ENCODE measurements around the gene ZBED6. TPM values are rescaled to one million over a fixed set of nuclear protein-coding genes. Genes with fewer than 3 reads are reported as not detected.

The ZBED6 gene
- total and polyA plus RNA-seq, 2 of the 4 experiments (the other 2 are of a cell fraction), result 3.8 to 26.2 TPM

DNA sequence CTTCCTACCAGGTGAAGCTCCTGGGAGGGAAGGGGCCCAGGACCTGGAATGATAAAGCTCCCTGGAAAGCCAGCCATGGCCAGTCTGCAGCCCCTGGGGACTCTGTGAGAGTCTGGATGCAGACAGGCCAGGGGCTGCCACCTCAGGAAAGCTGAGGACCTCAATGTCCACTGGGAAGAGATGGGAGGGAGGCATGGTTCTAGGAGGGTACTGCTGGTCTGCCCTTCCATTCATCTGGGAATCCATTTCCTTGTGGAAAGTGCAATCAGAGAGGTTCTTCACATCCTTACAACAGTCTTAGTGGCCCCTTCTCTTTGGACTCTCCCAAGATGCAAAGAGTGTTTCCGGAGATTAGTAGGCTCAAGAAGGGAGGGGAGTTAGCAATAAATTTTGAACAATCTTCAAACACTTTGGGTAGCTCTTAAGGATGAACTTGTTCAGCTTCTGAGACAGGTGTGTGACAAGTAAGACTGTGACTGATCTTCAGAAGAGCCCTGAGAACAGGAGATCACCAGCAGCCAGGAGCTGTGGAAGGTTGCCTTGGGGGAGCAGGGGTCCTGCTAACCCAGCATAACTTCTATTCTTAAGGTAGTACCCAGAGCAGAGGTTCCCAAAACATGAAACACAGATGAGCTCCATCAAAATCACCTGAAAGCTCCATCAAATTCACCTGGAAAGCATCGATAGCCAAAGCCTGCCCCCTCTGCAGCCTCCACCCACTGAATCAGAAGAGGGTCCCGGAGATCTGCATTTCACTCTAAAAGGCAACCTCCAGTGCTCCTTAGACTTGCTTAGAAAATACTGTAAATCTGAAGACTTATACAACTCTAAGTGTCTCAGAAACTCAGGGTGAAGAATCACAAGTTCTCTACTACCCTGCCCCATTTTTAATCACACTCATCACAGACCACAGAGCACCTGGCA is 31.1 kb upstream of the ZBED6 start (continued):
- no peak for TF ChIP-seq RAD21 (IDR thresholded peaks at IDR 0.05; ENCODE audit: low read length)

DNA sequence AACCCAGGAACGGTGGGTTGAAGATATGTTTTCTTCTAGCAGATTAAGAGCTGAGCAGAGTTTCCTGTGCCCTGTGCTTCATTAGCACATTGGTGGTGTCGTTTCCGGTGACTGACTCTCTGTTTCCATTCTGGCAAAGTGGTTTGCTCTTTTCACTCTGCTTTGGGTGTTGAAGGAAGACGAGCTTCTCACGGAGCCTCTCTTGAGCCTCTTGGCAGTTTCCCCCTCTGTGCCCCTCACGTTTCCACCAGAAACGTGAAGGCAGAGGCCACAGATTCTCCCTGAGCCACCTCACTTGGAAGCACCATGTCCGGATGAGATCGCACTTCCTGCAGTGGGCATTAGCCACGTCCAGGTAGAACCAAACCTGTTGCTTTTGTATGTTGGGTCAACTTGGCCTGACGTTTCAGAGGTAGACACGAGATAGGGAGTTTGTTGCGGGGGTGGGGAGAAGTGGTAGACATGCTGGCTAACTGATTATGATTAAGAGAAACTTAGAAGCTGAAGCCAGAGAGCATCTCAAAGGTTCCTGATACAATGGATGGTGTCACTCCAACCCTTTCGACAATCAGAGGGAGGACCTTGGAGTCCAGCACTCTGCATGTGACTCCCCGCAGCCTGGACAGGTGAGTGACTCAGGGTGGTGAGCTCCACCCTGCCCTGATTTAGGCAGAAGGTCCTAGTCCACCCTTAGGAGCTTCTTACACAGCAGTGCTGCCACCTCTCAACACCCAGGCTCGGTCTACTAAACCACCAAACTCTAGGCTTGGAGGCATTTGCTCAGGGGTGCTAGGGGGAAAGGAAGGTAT is 30.2 kb upstream of the ZBED6 start, which contains the start of gene LAX1:
Gene LAX1, plus strand, starts transcription at position 155 of the 809 bp plus-strand sequence. Its CDS starts 383 bp downstream, at position 538.
- H3K4me2 ChIP-seq (ENCODE audit: low read depth, low read length), result no peak within 1 kb of the TSS
- WGBS, 2 experiments (ENCODE audit: extremely low coverage in 2 of 2, insufficient read length in 1 of 2), result 79% methylated on average over 8 of the region's 16 CpGs; no CpG with 5 or more reads in 1 of the 2 experiments
- dilution Hi-C loops (cut with HindIII; ENCODE audit: low sequenced_read_pairs, unreplicated experiment), result no loop called here
- TF ChIP-seq MXI1 (IDR thresholded peaks at IDR 0.05; ENCODE audit: borderline replicate concordance, low read depth, low read length) (no peak), MAFK (IDR thresholded peaks at IDR 0.05; ENCODE audit: low read depth, low read length) (no peak), RFX5 (IDR thresholded peaks at IDR 0.05; ENCODE audit: low read depth, low read length) (no peak), RAD21 (IDR thresholded peaks at IDR 0.05; ENCODE audit: low read length) (no peak), MAZ (IDR thresholded peaks at IDR 0.05; ENCODE audit: borderline replicate concordance, low read depth, low read length) (no peak), RCOR1 (IDR thresholded peaks at IDR 0.05; ENCODE audit: insufficient replicate concordance, low read length) (no peak), SMC3 (IDR thresholded peaks at IDR 0.05; ENCODE audit: low read depth, low read length) (no peak), BHLHE40 (IDR thresholded peaks at IDR 0.05; ENCODE audit: low read depth, low read length) (no peak)
- TF ChIP-seq, protein P1, sequence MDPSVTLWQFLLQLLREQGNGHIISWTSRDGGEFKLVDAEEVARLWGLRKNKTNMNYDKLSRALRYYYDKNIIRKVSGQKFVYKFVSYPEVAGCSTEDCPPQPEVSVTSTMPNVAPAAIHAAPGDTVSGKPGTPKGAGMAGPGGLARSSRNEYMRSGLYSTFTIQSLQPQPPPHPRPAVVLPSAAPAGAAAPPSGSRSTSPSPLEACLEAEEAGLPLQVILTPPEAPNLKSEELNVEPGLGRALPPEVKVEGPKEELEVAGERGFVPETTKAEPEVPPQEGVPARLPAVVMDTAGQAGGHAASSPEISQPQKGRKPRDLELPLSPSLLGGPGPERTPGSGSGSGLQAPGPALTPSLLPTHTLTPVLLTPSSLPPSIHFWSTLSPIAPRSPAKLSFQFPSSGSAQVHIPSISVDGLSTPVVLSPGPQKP (IDR thresholded peaks at IDR 0.05; ENCODE audit: borderline replicate concordance, low read depth, low read length), result no peak
- TF ChIP-seq, protein P2, sequence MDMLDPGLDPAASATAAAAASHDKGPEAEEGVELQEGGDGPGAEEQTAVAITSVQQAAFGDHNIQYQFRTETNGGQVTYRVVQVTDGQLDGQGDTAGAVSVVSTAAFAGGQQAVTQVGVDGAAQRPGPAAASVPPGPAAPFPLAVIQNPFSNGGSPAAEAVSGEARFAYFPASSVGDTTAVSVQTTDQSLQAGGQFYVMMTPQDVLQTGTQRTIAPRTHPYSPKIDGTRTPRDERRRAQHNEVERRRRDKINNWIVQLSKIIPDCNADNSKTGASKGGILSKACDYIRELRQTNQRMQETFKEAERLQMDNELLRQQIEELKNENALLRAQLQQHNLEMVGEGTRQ (IDR thresholded peaks at IDR 0.05; ENCODE audit: low read depth, low read length), result no peak

More for the DNA sequence above, 30.2 kb upstream of the ZBED6 start, which contains the start of gene LAX1:
- H3K9ac ChIP-seq (ENCODE audit: low read depth, low read length), result no peak within 1 kb of the TSS
- H3K18ac ChIP-seq (ENCODE audit: low read depth, low read length), result no peak within 1 kb of the TSS
- no peak within 1 kb of the TSS for H2AK5ac ChIP-seq (ENCODE audit: low read depth, low read length)
- no peaks in the 10 kb centered on the region; a peak in 1 of 4 replicates for H3K79me1 ChIP-seq (ENCODE audit: low read depth in 1 of 2, low read length in 2 of 2)
- no peak within 1 kb of the TSS for H2BK20ac ChIP-seq (ENCODE audit: low read depth, low read length)
- H4K8ac ChIP-seq (ENCODE audit: low read depth in 2 of 2, low read length in 2 of 2), result no peak within 1 kb of the TSS
- peaks cover 7% of the 10 kb centered on the region for H3K27me3 ChIP-seq (ENCODE audit: control insufficient read depth, insufficient read depth, low read length)
- no peaks in the 10 kb centered on the region for H4K20me1 ChIP-seq (ENCODE audit: insufficient read depth, low read length)
- ATAC-seq (ENCODE audit: low read depth), result no peak
- peak within 1 kb of the TSS; percentile 23 for H2AFZ ChIP-seq (replicated peaks; ENCODE audit: low read length, poor library complexity)
- no peak within 1 kb of the TSS for H3K23ac ChIP-seq (ENCODE audit: low read depth, low read length)
- H3K4ac ChIP-seq (ENCODE audit: low read depth, low read length), result no peak within 1 kb of the TSS
- POLR2A ChIA-PET (ENCODE audit: unreplicated experiment), result no interaction called here
- no peak within 1 kb of the TSS for H2BK5ac ChIP-seq (ENCODE audit: low read depth, low read length, poor library complexity, severe bottlenecking)
- H4K91ac ChIP-seq (ENCODE audit: insufficient read depth, low read depth, low read length), result no peak within 1 kb of the TSS
- peak within 1 kb of the TSS; percentile 42 for H2AK9ac ChIP-seq (replicated peaks; ENCODE audit: low read depth, low read length, poor library complexity)
- BruUV-seq (replicated peaks), result no TSS peak
- CTCF ChIA-PET, result no interaction called here
- no peak within 1 kb of the TSS for H3K27ac ChIP-seq (ENCODE audit: insufficient read depth, low read length)
- no peak within 1 kb of the TSS; the same call in 1 of the 2 replicates for H3K14ac ChIP-seq (replicated peaks; ENCODE audit: low read depth, low read length)
- H4K5ac ChIP-seq (ENCODE audit: low read depth, low read length), result no peak within 1 kb of the TSS
- H3K4me1 ChIP-seq (ENCODE audit: control insufficient read depth, insufficient read depth, low read length), result peaks cover 4% of the 10 kb centered on the region
- DNase-seq, result no peak
- no peak within 1 kb of the TSS for H3K4me3 ChIP-seq (ENCODE audit: insufficient read depth, low read depth, low read length)
- H2BK15ac ChIP-seq (ENCODE audit: low read depth, low read length), result no peak within 1 kb of the TSS
- H3K9me3 ChIP-seq (ENCODE audit: control insufficient read depth, insufficient read depth, low read length), result no peaks in the 10 kb centered on the region
- no peak within 1 kb of the TSS for H2BK120ac ChIP-seq (ENCODE audit: low read depth, low read length)
- in situ Hi-C loops (cut with MboI; ENCODE audit: low sequenced_read_pairs) (no loop called here), intact Hi-C loops (cut with micrococcal nuclease) (no loop called here)
- H3K36me3 ChIP-seq (ENCODE audit: control insufficient read depth, insufficient read depth, low read length), result no peaks in the 10 kb centered on the region
- H3K9me1 ChIP-seq (ENCODE audit: insufficient read depth, low read length), result peaks cover 4% of the 10 kb centered on the region; the same call in 1 of the 2 replicates
- no peak within 1 kb of the TSS for H3K56ac ChIP-seq (ENCODE audit: extremely low read depth, insufficient read depth, low read length)

All from IMR-90 (cell line).